PC-3 (cell line): Measurements from ENCODE around the gene RCOR1. TPM values are rescaled to one million over a fixed set of nuclear protein-coding genes. Genes with fewer than 3 reads are reported as not detected.

Experiments used
- ATAC-seq: fragments of 200-7000 bp; cut with Tn5 transposase; 2 replicates; pipeline ENCODE4 v1.9.1; 2020; ENCODE audit warnings: mild to moderate bottlenecking, moderate library complexity
- BruUV-seq: library from RNA; stranded (reverse); fragments of 400-500 nt; replicated peaks from 2 replicates; lab custom pipeline; 2021; lab: Mats Ljungman, UMichigan
- CTCF ChIA-PET: fragments of 300-600 bp; sonication (Branson Sonifier 250); formaldehyde crosslinking; loops from one replicate; lab custom pipeline; 2022; ENCODE audit warnings: antibody characterized with exemption; lab: Charles Lee
- POLR2A ChIA-PET: fragments of 300-600 bp; sonication (Branson Sonifier 250); formaldehyde crosslinking; loops from one replicate; lab custom pipeline; 2022; ENCODE audit warnings: antibody characterized with exemption; ENCODE audit not compliant: unreplicated experiment; lab: Charles Lee
- DNase-seq: peaks from one replicate; pipeline ENCODE4 v3.0.0-alpha.2; 2015
- H2AFZ ChIP-seq: fragments of 300-600 bp; sonication (generic); 2 replicates; pipeline ENCODE4 v1.6.0; 2016; ENCODE audit warnings: antibody characterized with exemption, low read length
- H3F3A ChIP-seq: fragments of 300-600 bp; sonication (generic); one replicate; pipeline ENCODE4 v1.6.0; 2017; ENCODE audit warnings: antibody characterized with exemption, low read length, control low read depth, mild to moderate bottlenecking; ENCODE audit not compliant: unreplicated experiment
- H3K27ac ChIP-seq: fragments of 300-600 bp; sonication (generic); 2 replicates; pipeline ENCODE4 v1.5.1; 2016; ENCODE audit warnings: mild to moderate bottlenecking, low read length
- H3K27me3 ChIP-seq: fragments of 300-600 bp; sonication (generic); 2 replicates; pipeline ENCODE4 v1.6.1; 2016; ENCODE audit warnings: low read length, mixed read lengths
- H3K36me3 ChIP-seq: fragments of 300-600 bp; sonication (generic); 2 replicates; pipeline ENCODE4 v1.6.1; 2016; ENCODE audit warnings: low read depth, mixed run types, low read length, mixed read lengths
- H3K4me1 ChIP-seq: fragments of 300-600 bp; sonication (generic); 2 replicates; pipeline ENCODE4 v1.5.1; 2016; ENCODE audit warnings: low read length; ENCODE audit not compliant: insufficient read depth
- H3K4me2 ChIP-seq: fragments of 300-600 bp; sonication (generic); 2 replicates; pipeline ENCODE4 v1.6.0; 2016; ENCODE audit warnings: low read length
- H3K4me3 ChIP-seq: fragments of 300-600 bp; sonication (generic); 2 replicates; pipeline ENCODE4 v1.5.1; 2016; ENCODE audit warnings: mild to moderate bottlenecking, low read length, mixed read lengths
- H3K79me2 ChIP-seq: fragments of 300-600 bp; sonication (generic); 2 replicates; pipeline ENCODE4 v1.6.1; 2017; ENCODE audit warnings: low read length, mixed read lengths
- H3K9ac ChIP-seq: fragments of 300-600 bp; sonication (generic); 2 replicates; pipeline ENCODE4 v1.6.0; 2016; ENCODE audit warnings: mild to moderate bottlenecking, low read length
- H3K9me2 ChIP-seq: fragments of 300-600 bp; sonication (generic); replicated peaks from 2 replicates; pipeline ENCODE4 v1.6.1; 2016; ENCODE audit warnings: mixed run types, low read length, mixed read lengths
- H3K9me3 ChIP-seq: fragments of 300-600 bp; sonication (generic); 2 replicates; pipeline ENCODE4 v1.6.1; 2016; ENCODE audit warnings: low read length, mixed read lengths
- H4K20me1 ChIP-seq: fragments of 300-600 bp; sonication (generic); 2 replicates; pipeline ENCODE4 v1.6.1; 2016; ENCODE audit warnings: low read length, mixed read lengths
- EZH2 ChIP-seq: fragments of 300-600 bp; sonication (generic); IDR thresholded peaks from one replicate; pipeline ENCODE4 v1.6.1; 2017; ENCODE audit warnings: antibody characterized with exemption, mild to moderate bottlenecking, low read length; ENCODE audit not compliant: unreplicated experiment
- EZH2phosphoT487 ChIP-seq: fragments of 300-600 bp; sonication (generic); IDR thresholded peaks from 2 replicates; pipeline ENCODE4 v1.6.1; 2018; ENCODE audit warnings: mild to moderate bottlenecking, antibody characterized with exemption, low read length, borderline replicate concordance
- intact Hi-C: fragments of 100-400 bp; cut with micrococcal nuclease; formaldehyde crosslinking; loops from 2 replicates; pipeline ENCODE4 v1.9.0; 2023
- total RNA-seq: library from RNA; depleted of rRNA; stranded (reverse); fragments of >200 nt; gene quantifications from 2 replicates; pipeline ENCODE4 v1.2.3, GENCODE V29; 2014
- TF ChIP-seq, protein P1 (sequence below): fragments of 300-600 bp; sonication (generic); conservative IDR thresholded peaks from 2 replicates; pipeline ENCODE4 v1.5.1; 2017; ENCODE audit warnings: antibody characterized with exemption, low read depth, mild to moderate bottlenecking, low read length

The RCOR1 gene
- total RNA-seq, 1 experiment from 2014 or later = 22.2 TPM

DNA sequence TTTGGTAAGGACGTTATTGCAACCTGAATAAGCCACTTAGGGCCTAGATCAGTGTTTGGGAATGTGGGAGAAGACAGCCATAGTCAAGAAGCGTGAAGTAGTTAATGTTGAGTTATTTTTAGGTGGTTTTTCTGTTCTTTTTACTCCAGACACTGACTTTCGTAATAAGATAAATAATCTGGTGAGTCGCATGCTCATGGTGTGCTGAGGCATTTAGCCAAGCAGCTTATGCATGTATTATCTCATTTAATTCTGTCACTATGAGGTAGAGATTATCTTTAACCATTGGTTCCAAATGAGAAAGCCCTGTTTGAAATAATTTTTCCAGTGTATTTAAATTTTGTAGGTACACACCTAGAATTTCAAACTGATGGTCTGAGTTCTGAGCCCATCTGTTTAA is 67.3 kb downstream of the RCOR1 start:
- H3K27me3 ChIP-seq = no peaks in the 10 kb centered on the region
- no TSS peak for BruUV-seq
- peaks cover 99% of the 10 kb centered on the region for H3K79me2 ChIP-seq
- POLR2A ChIA-PET = no interaction called here
- peaks cover 23% of the 10 kb centered on the region for H3K4me1 ChIP-seq
- peaks cover 49% of the 10 kb centered on the region for H4K20me1 ChIP-seq
- DNase-seq (peak; percentile 47), ATAC-seq (no peak)
- no peak overlapping the region for H3K9ac ChIP-seq
- H3K9me3 ChIP-seq = no peaks in the 10 kb centered on the region
- intact Hi-C loops = no loop called here
- no peak overlapping the region for H3K4me3 ChIP-seq
- TF ChIP-seq, protein P1, sequence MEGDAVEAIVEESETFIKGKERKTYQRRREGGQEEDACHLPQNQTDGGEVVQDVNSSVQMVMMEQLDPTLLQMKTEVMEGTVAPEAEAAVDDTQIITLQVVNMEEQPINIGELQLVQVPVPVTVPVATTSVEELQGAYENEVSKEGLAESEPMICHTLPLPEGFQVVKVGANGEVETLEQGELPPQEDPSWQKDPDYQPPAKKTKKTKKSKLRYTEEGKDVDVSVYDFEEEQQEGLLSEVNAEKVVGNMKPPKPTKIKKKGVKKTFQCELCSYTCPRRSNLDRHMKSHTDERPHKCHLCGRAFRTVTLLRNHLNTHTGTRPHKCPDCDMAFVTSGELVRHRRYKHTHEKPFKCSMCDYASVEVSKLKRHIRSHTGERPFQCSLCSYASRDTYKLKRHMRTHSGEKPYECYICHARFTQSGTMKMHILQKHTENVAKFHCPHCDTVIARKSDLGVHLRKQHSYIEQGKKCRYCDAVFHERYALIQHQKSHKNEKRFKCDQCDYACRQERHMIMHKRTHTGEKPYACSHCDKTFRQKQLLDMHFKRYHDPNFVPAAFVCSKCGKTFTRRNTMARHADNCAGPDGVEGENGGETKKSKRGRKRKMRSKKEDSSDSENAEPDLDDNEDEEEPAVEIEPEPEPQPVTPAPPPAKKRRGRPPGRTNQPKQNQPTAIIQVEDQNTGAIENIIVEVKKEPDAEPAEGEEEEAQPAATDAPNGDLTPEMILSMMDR = no peak
- TF ChIP-seq EZH2phosphoT487 (no peak), EZH2 (no peak)
- CTCF ChIA-PET = no interaction called here
- no peak overlapping the region for H3K27ac ChIP-seq
- no peaks in the 10 kb centered on the region for H3K9me2 ChIP-seq
- no peak overlapping the region for H2AFZ ChIP-seq
- H3F3A ChIP-seq = no peaks in the 10 kb centered on the region
- H3K4me2 ChIP-seq = no peak overlapping the region
- no peaks in the 10 kb centered on the region for H3K36me3 ChIP-seq

DNA sequence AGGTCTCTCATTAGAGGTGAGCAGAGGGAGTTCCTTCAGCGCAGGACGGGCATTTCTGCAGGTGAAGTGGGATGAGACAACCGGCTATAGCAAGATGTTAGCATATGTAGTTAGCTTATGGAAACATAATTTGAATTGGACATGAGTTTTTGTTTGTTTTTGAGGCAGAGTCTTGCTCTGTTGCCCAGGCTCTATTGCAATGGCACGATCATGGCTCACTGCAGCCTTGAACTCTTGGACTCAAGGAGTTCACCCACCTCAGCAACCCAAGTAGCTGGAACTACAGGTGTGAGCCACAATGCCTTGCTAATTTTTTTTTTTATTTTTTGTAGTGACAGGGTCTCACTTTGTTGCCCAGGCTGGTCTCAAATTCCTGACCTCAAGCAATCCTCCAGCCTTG is 69.2 kb downstream of the RCOR1 start:
- CTCF ChIA-PET = no interaction called here
- ATAC-seq (no peak), DNase-seq (no peak)
- Histone ChIP-seq H3K9ac (no peak overlapping the region), H3K4me2 (no peak overlapping the region), H3K4me1 (peaks cover 13% of the 10 kb centered on the region), H3K79me2 (peaks cover 99% of the 10 kb centered on the region), H3K27me3 (no peaks in the 10 kb centered on the region), H2AFZ (no peak overlapping the region), H3F3A (no peaks in the 10 kb centered on the region), H3K36me3 (no peaks in the 10 kb centered on the region), H4K20me1 (peaks cover 50% of the 10 kb centered on the region), H3K9me3 (no peaks in the 10 kb centered on the region), H3K27ac (no peak overlapping the region), H3K4me3 (no peak overlapping the region), H3K9me2 (no peaks in the 10 kb centered on the region)
- POLR2A ChIA-PET = no interaction called here
- intact Hi-C loops = no loop called here
- no peak for TF ChIP-seq EZH2
- TF ChIP-seq, protein P1 = no peak
- no peak for TF ChIP-seq EZH2phosphoT487
- BruUV-seq = no TSS peak

DNA sequence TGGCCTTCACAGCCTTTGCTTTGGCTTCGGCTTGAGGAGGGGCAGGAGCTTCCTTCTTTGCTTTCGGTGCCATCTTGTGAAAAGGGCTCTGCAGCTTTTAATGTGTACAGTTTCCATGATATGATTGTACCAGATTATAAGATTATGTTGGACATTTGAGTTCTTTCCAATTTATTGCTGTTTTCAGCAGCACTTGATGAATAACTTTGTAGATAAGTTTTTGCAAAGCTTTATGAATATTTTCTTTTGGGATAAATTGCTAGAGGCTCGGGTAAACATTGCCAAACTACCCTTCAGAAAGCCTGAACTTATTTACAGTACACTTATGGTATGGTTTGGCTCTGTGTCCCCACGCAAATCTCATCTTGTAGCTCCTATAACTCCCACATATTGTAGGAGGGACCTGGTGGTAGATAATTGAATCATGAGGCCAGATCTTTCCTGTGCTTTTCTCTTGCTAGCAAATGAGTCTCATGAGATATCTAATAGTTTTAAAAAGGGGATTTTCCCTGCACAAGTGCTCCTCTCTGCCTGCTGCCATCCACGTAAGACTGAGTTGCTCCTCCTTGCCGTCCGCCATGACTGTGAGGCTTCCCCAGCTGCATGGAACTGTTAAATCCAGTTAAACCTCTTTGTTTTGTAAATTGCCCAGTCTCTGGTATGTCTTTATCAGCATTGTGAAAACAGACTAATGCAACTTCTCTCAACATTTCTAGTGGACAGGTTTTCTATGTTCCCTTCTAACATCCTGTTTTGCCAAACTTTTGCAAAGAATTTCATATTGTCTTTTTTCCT is 70.4 kb downstream of the RCOR1 start:
- intact Hi-C loops = no loop called here
- Histone ChIP-seq H3K27ac (no peak overlapping the region), H3K4me1 (peaks cover 13% of the 10 kb centered on the region), H3K9me3 (no peaks in the 10 kb centered on the region), H3K36me3 (no peaks in the 10 kb centered on the region), H3K27me3 (no peaks in the 10 kb centered on the region), H3F3A (no peaks in the 10 kb centered on the region), H3K9me2 (no peaks in the 10 kb centered on the region), H4K20me1 (peaks cover 47% of the 10 kb centered on the region), H3K79me2 (peaks cover 98% of the 10 kb centered on the region), H3K4me2 (no peak overlapping the region), H3K9ac (no peak overlapping the region), H2AFZ (no peak overlapping the region), H3K4me3 (no peak overlapping the region)
- ChIA-PET POLR2A (no interaction called here), CTCF (no interaction called here)
- BruUV-seq = no TSS peak
- TF ChIP-seq, protein P1 = no peak
- TF ChIP-seq EZH2 = no peak
- TF ChIP-seq EZH2phosphoT487 = no peak
- no peak for ATAC-seq
- DNase-seq = no peak
